Trophoblast cell (in vitro differentiated cells and primary cell): ENCODE measurements around the gene NEDD9.

Experiments used
- DNase-seq, 2 donors: peaks; one replicate each; pipeline ENCODE4 v3.0.0-alpha.2; 2016
- H2AFZ ChIP-seq: 2 replicates; pipeline ENCODE4 v1.6.1; 2013; ENCODE audit warnings: low read length, moderate library complexity, mild to moderate bottlenecking; ENCODE audit not compliant: insufficient read depth, poor library complexity
- H2AK5ac ChIP-seq: 2 replicates; pipeline ENCODE4 v1.6.1; 2013; ENCODE audit warnings: mild to moderate bottlenecking, low read length
- H2BK120ac ChIP-seq: 2 replicates; pipeline ENCODE4 v1.6.1; 2013; ENCODE audit warnings: low read length, mild to moderate bottlenecking, moderate library complexity; ENCODE audit not compliant: insufficient read depth, poor library complexity
- H2BK12ac ChIP-seq: 2 replicates; pipeline ENCODE4 v1.6.1; 2013; ENCODE audit warnings: mild to moderate bottlenecking, low read length, moderate library complexity
- H2BK5ac ChIP-seq: 2 replicates; pipeline ENCODE4 v1.6.1; 2013; ENCODE audit warnings: low read length, low read depth, moderate library complexity, mild to moderate bottlenecking; ENCODE audit not compliant: poor library complexity
- H3K14ac ChIP-seq: 2 replicates; pipeline ENCODE4 v1.6.1; 2013; ENCODE audit warnings: mild to moderate bottlenecking, low read length
- H3K18ac ChIP-seq: 2 replicates; pipeline ENCODE4 v1.6.1; 2013; ENCODE audit warnings: mild to moderate bottlenecking, low read length
- H3K23ac ChIP-seq: 2 replicates; pipeline ENCODE4 v1.6.1; 2013; ENCODE audit warnings: low read length
- H3K27ac ChIP-seq: 2 replicates; pipeline ENCODE4 v1.5.1; 2013; ENCODE audit warnings: low read depth, mild to moderate bottlenecking, inconsistent platforms, low read length, moderate library complexity
- H3K27me3 ChIP-seq: 2 replicates; pipeline ENCODE4 v1.6.1; 2013; ENCODE audit warnings: inconsistent platforms, mild to moderate bottlenecking, low read length, moderate library complexity; ENCODE audit not compliant: insufficient read depth
- H3K36me3 ChIP-seq, 2 experiments: 1 replicate in 1 of 2; 2 replicates in 1 of 2; pipeline ENCODE4 v1.6.1; 2013; ENCODE audit warnings: low read length in 2 of 2, mild to moderate bottlenecking in 2 of 2, moderate library complexity in 1 of 2; ENCODE audit not compliant: insufficient read depth in 2 of 2, control insufficient read depth in 1 of 2
- H3K4ac ChIP-seq: 2 replicates; pipeline ENCODE4 v1.6.1; 2013; ENCODE audit warnings: low read depth, mild to moderate bottlenecking, low read length, moderate library complexity
- H3K4me1 ChIP-seq, 2 experiments: 1 replicate in 1 of 2; 2 replicates in 1 of 2; pipeline ENCODE4 v1.6.1; 2013; ENCODE audit warnings: low read length in 2 of 2, mild to moderate bottlenecking in 2 of 2, moderate library complexity in 1 of 2; ENCODE audit not compliant: insufficient read depth in 2 of 2, control insufficient read depth in 1 of 2
- H3K4me2 ChIP-seq: 2 replicates; pipeline ENCODE4 v1.6.1; 2013; ENCODE audit warnings: inconsistent platforms, mild to moderate bottlenecking, low read length, moderate library complexity
- H3K4me3 ChIP-seq: 2 replicates; pipeline ENCODE4 v1.5.1; 2013; ENCODE audit warnings: mild to moderate bottlenecking, low read depth, low read length, inconsistent platforms
- H3K79me1 ChIP-seq: one replicate; pipeline ENCODE4 v1.6.1; 2013; ENCODE audit warnings: low read length
- H3K79me2 ChIP-seq: 2 replicates; pipeline ENCODE4 v1.6.1; 2013; ENCODE audit warnings: low read length, mild to moderate bottlenecking; ENCODE audit not compliant: control insufficient read depth, insufficient read depth, poor library complexity
- H3K9ac ChIP-seq: 2 replicates; pipeline ENCODE4 v1.6.1; 2013; ENCODE audit warnings: mild to moderate bottlenecking, low read length
- H3K9me3 ChIP-seq: 2 replicates; pipeline ENCODE4 v1.6.1; 2013; ENCODE audit warnings: low read depth, mild to moderate bottlenecking, control low read depth, inconsistent platforms, low read length; ENCODE audit not compliant: insufficient read depth
- H4K12ac ChIP-seq: 2 replicates; pipeline ENCODE4 v1.6.1; 2013; ENCODE audit warnings: low read depth, mild to moderate bottlenecking, low read length, moderate library complexity
- H4K8ac ChIP-seq: 2 replicates; pipeline ENCODE4 v1.6.1; 2013; ENCODE audit warnings: low read depth, mild to moderate bottlenecking, low read length, moderate library complexity
- H4K91ac ChIP-seq: one replicate; pipeline ENCODE4 v1.6.1; 2013; ENCODE audit warnings: low read depth, mild to moderate bottlenecking, low read length, moderate library complexity
- WGBS: extraction: QIAGEN DNeasy Blood & Tissue Kit; methylation state at CpG from one replicate; pipeline ENCODE4 v1.1.7; 2013; ENCODE audit warnings: missing lambda C conversion rate; ENCODE audit not compliant: insufficient read length, insufficient coverage; ENCODE audit errors: extremely low coverage; 5-methylcytosine and 5-hydroxymethylcytosine counted together

Gene NEDD9

DNA sequence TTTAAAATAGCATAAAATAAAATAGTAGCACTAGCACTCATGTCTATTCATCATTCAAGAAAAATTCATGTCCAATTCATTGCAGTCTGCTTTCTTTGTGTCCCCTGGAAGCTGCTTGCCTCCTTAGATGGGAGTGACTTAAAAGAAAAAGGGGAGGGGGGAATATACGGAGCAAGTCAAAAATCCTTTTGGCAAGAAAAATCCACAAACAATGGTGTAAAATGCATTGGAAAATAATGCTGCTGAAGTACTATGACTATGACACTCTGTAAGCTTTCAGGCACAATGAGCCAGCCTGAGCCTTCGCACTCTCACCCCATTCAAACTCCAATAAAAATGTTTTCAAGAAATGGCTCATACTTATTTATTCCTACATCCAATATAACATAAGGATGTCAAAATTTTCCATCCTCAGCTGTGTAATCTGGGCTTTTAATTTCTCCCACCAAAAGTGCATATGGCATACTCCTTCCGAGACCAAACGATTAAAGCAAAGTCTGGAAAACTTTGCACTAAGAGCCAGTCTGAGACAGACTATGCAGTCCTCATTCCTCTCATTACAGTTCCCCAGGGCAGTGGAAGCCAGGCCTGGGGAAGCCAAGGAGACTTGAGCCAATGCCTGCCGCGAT is 790 bp downstream of the NEDD9 start:
- H3K4me3 ChIP-seq: peak overlapping the region; percentile 87
- WGBS: no CpG with 5 or more reads among the region's 6 CpGs
- no peak overlapping the region for H2AFZ ChIP-seq
- peak overlapping the region; percentile 45 for H2BK5ac ChIP-seq
- H2BK120ac ChIP-seq: no peak overlapping the region
- H4K8ac ChIP-seq: no peak overlapping the region
- peaks cover 16 to 20% of the 10 kb centered on the region in 2 experiments for H3K4me1 ChIP-seq
- H3K9ac ChIP-seq: peak overlapping the region; percentile 92
- no peaks in the 10 kb centered on the region for H3K27me3 ChIP-seq
- no peaks in the 10 kb centered on the region for H3K36me3 ChIP-seq
- no peak overlapping the region for H3K23ac ChIP-seq
- peak overlapping the region; percentile 20 for H4K91ac ChIP-seq
- no peaks in the 10 kb centered on the region for H3K9me3 ChIP-seq
- peaks cover 18% of the 10 kb centered on the region for H3K79me1 ChIP-seq
- H4K12ac ChIP-seq: no peak overlapping the region
- peak overlapping the region; percentile 27 for H3K4ac ChIP-seq
- H3K27ac ChIP-seq: peak overlapping the region; percentile 79
- peaks cover 8% of the 10 kb centered on the region for H3K79me2 ChIP-seq
- no peak overlapping the region for H2AK5ac ChIP-seq
- no peak overlapping the region for H2BK12ac ChIP-seq
- peak overlapping the region; percentile 70 for H3K4me2 ChIP-seq
- H3K18ac ChIP-seq: peak overlapping the region; percentile 60
- peak overlapping the region; percentile 29 for H3K14ac ChIP-seq
- DNase-seq: peak; percentile 81 to 83

DNA sequence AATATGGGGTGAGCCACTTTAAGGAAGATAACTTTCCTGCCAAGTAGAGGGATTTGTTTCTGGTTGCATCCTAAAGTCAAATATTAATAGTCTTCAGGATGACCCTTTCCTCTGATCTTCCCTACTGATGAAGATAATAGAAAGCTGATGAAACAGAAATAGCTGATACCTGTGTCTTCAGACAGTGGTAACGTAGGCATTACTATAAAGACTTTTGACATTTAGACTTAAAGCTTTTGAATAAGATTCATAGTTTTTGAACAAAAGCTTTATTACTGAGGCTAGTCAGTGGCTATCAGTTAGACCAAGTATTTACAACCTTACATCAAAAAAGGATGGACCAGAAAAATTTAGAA is 1.4 kb downstream of the NEDD9 start:
- Histone ChIP-seq H3K4me1 (peaks cover 13 to 14% of the 10 kb centered on the region in 2 experiments), H4K91ac (no peak overlapping the region), H3K79me2 (peaks cover 8% of the 10 kb centered on the region), H3K9ac (no peak overlapping the region), H3K79me1 (peaks cover 18% of the 10 kb centered on the region), H3K18ac (no peak overlapping the region), H2BK120ac (no peak overlapping the region), H3K9me3 (no peaks in the 10 kb centered on the region), H2BK5ac (no peak overlapping the region), H4K12ac (no peak overlapping the region), H4K8ac (no peak overlapping the region), H3K4me2 (peak overlapping the region; percentile 70), H3K4ac (no peak overlapping the region), H3K14ac (no peak overlapping the region), H3K23ac (no peak overlapping the region), H2AK5ac (no peak overlapping the region), H2AFZ (no peak overlapping the region), H3K27me3 (no peaks in the 10 kb centered on the region), H3K4me3 (no peak overlapping the region), H3K27ac (peak overlapping the region; percentile 79), H2BK12ac (no peak overlapping the region), H3K36me3 (no peaks in the 10 kb centered on the region)
- no peak for DNase-seq
- no CpG with 5 or more reads among the region's 1 CpG for WGBS

DNA sequence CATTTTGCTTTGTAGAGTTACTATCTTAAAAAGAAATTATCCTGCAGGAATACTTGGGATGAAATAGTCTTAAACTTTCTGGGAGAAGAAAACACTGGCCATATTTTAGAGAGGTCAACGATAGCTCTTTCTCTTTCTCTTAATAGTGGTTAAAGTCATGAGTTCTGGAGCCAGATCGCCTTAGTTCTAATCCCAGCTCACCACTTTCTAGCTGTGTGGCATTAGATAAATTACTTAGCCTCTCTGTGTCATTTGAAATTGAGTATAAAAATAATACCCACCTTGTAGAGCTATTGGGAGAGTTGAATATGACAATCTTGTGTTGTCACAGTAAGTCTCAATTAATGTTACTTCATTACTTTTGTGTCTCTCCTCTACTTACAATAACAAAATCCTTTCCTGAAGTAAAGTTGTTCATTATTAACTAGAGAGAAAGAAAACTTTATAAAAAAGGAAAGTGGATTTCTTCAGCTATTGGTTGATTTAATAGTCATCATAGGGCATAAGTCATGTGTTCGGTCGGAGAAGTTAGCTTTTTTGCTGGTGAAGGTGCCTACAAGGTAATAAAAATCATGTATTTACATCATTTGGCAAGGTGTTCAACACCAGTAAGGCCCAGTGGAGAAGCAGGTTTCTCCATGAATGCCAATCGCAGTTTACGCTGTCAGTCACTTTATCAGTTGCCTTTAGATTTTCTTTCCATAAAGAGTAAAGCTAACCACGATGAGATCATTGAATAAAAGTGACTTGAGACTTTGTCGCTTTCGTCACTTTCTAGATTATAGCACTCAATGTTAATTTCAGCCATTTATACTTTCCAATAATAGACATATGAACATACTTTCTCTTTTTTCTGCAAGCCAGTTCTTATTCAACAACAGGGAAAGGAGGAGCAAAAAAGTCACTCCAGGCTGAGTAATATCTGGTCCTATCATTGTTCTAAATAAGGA is 2.0 kb downstream of the NEDD9 start:
- Histone ChIP-seq H4K91ac (no peak overlapping the region), H3K4me1 (peaks cover 12 to 13% of the 10 kb centered on the region in 2 experiments), H3K36me3 (no peaks in the 10 kb centered on the region), H3K4me3 (no peak overlapping the region), H2AK5ac (no peak overlapping the region), H3K27me3 (no peaks in the 10 kb centered on the region), H3K9ac (no peak overlapping the region), H3K79me1 (peaks cover 18% of the 10 kb centered on the region), H2BK12ac (no peak overlapping the region), H3K14ac (no peak overlapping the region), H2BK120ac (no peak overlapping the region), H3K18ac (no peak overlapping the region), H3K23ac (no peak overlapping the region), H4K12ac (no peak overlapping the region), H3K4ac (peak overlapping the region; percentile 22), H4K8ac (no peak overlapping the region), H2BK5ac (no peak overlapping the region), H3K4me2 (peak overlapping the region; percentile 70), H2AFZ (no peak overlapping the region), H3K79me2 (peaks cover 8% of the 10 kb centered on the region), H3K27ac (peak overlapping the region; percentile 17), H3K9me3 (no peaks in the 10 kb centered on the region)
- peak in 1 of 2 donors; percentile 45 for DNase-seq
- WGBS: no CpG with 5 or more reads among the region's 9 CpGs

DNA sequence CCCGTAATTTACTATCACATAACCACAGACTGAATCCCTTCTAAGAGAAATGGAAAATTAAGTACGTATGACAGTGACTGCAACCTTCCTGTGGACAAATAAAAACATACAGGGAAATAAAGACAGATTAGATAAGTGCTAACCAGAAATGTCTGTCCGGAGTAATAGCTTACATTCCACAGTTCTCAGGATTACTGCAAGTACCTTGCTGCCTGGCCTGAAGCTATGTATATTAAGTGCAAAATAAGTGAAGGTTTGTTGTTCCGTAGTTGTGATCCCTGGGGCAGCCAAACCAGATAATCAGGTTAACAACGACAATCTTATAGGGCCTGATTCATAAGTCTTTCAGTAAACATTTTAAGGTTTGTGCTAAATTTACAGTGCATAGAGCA is 2.8 kb downstream of the NEDD9 start:
- H3K4ac ChIP-seq: no peak overlapping the region
- no peak overlapping the region for H2BK12ac ChIP-seq
- WGBS: no CpG with 5 or more reads among the region's 5 CpGs
- H2BK5ac ChIP-seq: no peak overlapping the region
- H3K36me3 ChIP-seq: no peaks in the 10 kb centered on the region
- no peak overlapping the region for H2BK120ac ChIP-seq
- peak; percentile 92 to 96 for DNase-seq
- no peaks in the 10 kb centered on the region for H3K27me3 ChIP-seq
- H3K4me2 ChIP-seq: peak overlapping the region; percentile 70
- no peak overlapping the region for H3K18ac ChIP-seq
- H3K27ac ChIP-seq: peak overlapping the region; percentile 31
- H3K79me2 ChIP-seq: peaks cover 8% of the 10 kb centered on the region
- no peaks in the 10 kb centered on the region for H3K9me3 ChIP-seq
- H2AFZ ChIP-seq: no peak overlapping the region
- no peak overlapping the region for H3K4me3 ChIP-seq
- H3K14ac ChIP-seq: no peak overlapping the region
- peaks cover 9 to 14% of the 10 kb centered on the region in 2 experiments for H3K4me1 ChIP-seq
- H3K23ac ChIP-seq: no peak overlapping the region
- H4K91ac ChIP-seq: no peak overlapping the region
- peaks cover 18% of the 10 kb centered on the region for H3K79me1 ChIP-seq
- no peak overlapping the region for H3K9ac ChIP-seq
- no peak overlapping the region for H4K12ac ChIP-seq
- no peak overlapping the region for H2AK5ac ChIP-seq
- H4K8ac ChIP-seq: no peak overlapping the region
